ENCODE data around the gene ZNF711. TPM values are rescaled to one million over a fixed set of nuclear protein-coding genes. Genes with fewer than 3 reads are reported as not detected.
A peak's percentile ranks its signal among the peaks of the same experiment; 100 is the strongest.
"Not testable (repeated sequence)": the region's sequence is repeated elsewhere in the genome, so short reads cannot be mapped to it uniquely, and the experiment has no call there.

The ZNF711 gene
- total RNA-seq, 4 donors from 2014 or later: 0.53 to 13.2 (median 2.4) TPM

DNA sequence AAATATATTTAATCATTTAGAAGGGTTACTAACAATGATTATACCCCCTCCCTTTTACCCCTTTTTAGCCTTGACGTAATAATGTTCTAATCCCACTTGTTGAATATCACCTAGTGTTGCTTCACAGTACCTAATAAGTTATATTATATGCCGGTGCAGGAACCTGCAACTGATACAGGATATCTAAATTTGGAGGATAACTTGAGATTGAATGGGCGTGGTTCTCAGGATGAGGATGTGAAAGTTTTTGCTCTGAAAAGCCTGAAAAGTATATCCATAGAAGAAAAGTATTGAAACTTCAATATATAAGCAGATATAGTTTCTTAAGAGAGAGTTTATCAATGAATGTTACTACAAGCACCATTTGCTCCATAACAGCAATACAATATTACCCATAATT is 59.8 kb downstream of the ZNF711 start:
- Histone ChIP-seq H3K4me1 (no peaks in the 10 kb centered on the region), H3K36me3 (peaks cover 0 to 12% (median 0%) of the 10 kb centered on the region in 3 donors), H3K27ac (no peak overlapping the region), H3K4me3 (no peak overlapping the region), H3K27me3 (no peaks in the 10 kb centered on the region), H3K9me3 (no peaks in the 10 kb centered on the region)
- no peak for DNase-seq
- TF ChIP-seq, protein P1, sequence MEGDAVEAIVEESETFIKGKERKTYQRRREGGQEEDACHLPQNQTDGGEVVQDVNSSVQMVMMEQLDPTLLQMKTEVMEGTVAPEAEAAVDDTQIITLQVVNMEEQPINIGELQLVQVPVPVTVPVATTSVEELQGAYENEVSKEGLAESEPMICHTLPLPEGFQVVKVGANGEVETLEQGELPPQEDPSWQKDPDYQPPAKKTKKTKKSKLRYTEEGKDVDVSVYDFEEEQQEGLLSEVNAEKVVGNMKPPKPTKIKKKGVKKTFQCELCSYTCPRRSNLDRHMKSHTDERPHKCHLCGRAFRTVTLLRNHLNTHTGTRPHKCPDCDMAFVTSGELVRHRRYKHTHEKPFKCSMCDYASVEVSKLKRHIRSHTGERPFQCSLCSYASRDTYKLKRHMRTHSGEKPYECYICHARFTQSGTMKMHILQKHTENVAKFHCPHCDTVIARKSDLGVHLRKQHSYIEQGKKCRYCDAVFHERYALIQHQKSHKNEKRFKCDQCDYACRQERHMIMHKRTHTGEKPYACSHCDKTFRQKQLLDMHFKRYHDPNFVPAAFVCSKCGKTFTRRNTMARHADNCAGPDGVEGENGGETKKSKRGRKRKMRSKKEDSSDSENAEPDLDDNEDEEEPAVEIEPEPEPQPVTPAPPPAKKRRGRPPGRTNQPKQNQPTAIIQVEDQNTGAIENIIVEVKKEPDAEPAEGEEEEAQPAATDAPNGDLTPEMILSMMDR (IDR thresholded peaks at IDR 0.05): no peak
- TF ChIP-seq POLR2A (IDR thresholded peaks at IDR 0.05): no peak

DNA sequence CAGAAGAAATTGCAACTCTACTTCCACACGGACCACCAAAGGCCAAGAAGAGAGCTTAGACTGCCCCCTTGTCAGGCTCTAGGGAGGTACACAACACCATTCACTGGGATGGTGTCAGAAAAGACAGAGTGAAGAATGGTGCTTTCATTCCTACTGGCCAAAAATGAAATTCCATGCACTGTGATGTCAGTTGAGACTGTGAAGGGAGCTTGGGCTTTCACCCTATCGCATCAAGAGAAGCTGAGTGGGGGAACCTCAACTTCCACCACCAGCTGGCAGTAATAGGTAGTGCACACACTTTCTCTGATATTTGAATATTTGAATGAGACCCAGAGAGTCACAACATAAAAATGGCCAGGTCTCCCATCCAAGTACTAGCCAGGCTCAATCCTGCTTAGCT is 65.9 kb downstream of the ZNF711 start:
- H3K4me3 ChIP-seq: no peak overlapping the region
- TF ChIP-seq, protein P1 (IDR thresholded peaks at IDR 0.05): peak in 1 of 6 experiments; percentile 22
- no peak for TF ChIP-seq POLR2A (IDR thresholded peaks at IDR 0.05)

DNA sequence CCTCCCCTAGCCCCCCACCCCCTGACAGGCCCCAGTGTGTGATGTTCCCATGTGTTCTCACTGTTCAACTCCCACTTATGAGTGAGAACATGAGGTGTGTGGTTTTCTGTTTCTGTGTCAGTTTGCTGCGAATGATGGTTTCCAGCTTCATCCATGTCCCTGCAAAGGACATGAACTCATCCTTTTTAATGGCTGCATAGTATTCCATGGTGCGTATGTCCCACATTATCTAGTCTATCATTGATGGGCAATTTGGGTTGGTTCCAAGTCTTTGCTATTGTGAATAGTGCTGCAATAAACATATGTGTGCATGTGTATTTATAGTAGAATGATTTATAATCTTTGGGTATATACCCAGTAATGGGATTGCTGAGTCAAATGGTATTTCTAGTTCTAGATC is 67.6 kb downstream of the ZNF711 start:
- not testable (repeated sequence) for DNase-seq, H3K27me3 ChIP-seq, H3K36me3 ChIP-seq, H3K27ac ChIP-seq, H3K9me3 ChIP-seq, H3K4me1 ChIP-seq, H3K4me3 ChIP-seq

More for the DNA sequence above, 65.9 kb downstream of the ZNF711 start:
- no peaks in the 10 kb centered on the region for H3K4me1 ChIP-seq
- no peak overlapping the region for H3K27ac ChIP-seq
- no peaks in the 10 kb centered on the region for H3K27me3 ChIP-seq
- no peaks in the 10 kb centered on the region for H3K9me3 ChIP-seq
- no peak for DNase-seq
- no peaks in the 10 kb centered on the region for H3K36me3 ChIP-seq

Other genes with a start within 250 kb of the ZNF711 start
- gene APOOL, start 240.1 kb upstream of the ZNF711 start, total RNA-seq: 1 to 10 TPM; 8.7 to 9.6 (median 9.0) TPM
- not detected for gene SATL1, start 212 bp upstream of the ZNF711 start, total RNA-seq
- 100 to 1,000 TPM in 1 of 4 donors, 10 to 100 TPM in 3; 59.4 to 134 (median 79.1) TPM for gene POF1B, start 135.7 kb downstream of the ZNF711 start, total RNA-seq